GM12892 (cell line): Measurements from ENCODE around the gene LDLRAD3.

Experiments used
- POLR2A ChIP-seq: IDR thresholded peaks from 2 replicates; pipeline ENCODE4 v1.6.1; 2011; ENCODE audit warnings: low read depth, low read length, control low read depth
- POLR2AphosphoS5 ChIP-seq: IDR thresholded peaks from 2 replicates; pipeline ENCODE4 v1.6.1; 2011; ENCODE audit warnings: low read depth, low read length, control low read depth
- TAF1 ChIP-seq: IDR thresholded peaks from 2 replicates; pipeline ENCODE4 v1.6.1; 2011; ENCODE audit warnings: low read depth, mild to moderate bottlenecking, control low read depth, low read length, borderline replicate concordance

- TF ChIP-seq TAF1 (no peak), POLR2AphosphoS5 (no peak), POLR2A (no peak)
Measured at GRCh38 chr11:35990816-35991215, 47.0 kb downstream of the LDLRAD3 start.
